DMS 273 treated with DMSO at 0.1 percent for 48 hours (cell line): ENCODE measurements around the gene MBP.

Source experiments
- DNase-seq: peaks from one replicate; lab custom pipeline; 2025; lab: John Stamatoyannopoulos, UW

Gene MBP

DNA sequence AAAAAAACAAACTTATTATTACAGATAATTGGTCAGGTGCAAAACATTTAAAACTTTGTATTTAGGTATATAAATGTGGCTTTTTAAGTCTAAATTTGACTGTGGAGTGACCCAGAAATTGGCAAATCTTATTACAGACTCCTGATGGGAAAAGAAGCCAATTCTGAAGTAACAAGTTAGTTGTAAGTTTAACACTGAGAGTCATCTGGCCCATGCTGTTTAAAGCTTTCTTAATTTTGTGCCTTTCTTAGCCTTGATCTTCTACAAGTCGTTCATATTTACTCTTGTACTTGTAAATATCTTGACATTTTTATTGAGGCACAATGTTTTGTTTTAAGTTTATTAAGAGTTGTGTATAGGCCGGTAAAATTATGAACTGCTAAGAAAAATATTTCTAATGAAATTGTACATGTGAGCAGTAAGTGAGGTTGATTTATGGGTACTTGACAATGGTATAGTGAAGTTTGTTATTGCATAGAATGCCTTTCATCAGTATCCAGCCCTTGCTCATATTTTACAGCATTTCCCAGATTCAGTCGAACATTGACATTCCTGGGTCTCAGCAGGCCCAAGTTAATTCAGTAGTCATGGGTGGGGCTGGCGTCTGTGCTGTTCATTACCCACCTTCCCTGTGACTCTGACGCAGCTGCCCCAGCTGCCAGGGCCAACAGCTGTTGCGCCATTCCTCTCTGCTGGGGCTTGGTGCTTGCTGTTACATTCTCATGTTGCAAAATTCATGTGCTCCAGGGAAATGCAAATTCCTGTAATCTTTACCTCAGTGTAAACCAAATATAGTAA, 188.8 kb downstream of the MBP start:
- no peak for DNase-seq

- DNase-seq: no peak
Measured at GRCh38 chr18:76941284-76941683, 191.3 kb downstream of the MBP start.

DNA sequence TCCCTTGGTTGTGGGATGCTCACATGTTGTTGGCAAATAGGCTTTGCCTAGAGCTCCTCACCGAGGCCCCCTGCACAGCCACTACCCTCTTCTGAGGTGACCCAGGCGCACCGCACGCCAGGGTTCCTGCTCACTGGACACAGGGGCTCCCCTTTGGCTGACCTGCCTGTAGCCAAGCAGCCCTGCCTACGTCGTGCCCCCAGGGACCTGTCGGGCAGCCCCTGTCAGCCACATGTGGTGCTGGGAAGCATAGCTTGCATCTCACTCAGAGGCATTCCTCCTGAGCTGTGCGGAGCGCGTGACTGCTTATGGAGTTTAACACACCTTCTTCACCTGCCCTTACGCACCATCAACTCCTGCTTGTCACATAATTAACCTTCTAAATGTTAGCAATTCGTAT, 194.0 kb downstream of the MBP start:
- no peak for DNase-seq

DNA sequence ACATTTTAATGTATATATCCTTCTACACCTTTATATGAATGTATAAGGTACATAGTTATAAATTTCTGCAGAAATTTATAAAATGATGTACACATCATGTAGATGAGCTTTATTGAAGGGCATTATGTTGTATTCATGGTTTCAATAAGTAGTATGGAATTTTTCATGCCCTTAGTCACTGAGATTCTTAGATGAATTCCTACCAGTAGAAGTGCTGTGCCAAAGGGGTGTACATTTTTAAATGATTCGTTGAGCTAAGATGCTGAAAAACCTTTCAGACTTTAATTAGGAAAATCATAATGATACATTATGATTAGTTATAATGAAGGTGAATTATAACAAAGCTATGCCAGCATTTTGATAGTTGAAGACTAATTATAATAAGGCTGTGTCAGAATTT, 195.0 kb downstream of the MBP start:
- no peak for DNase-seq

GRCh38 chr18:76936877-76937276, 195.7 kb downstream of the MBP start:
- DNase-seq: no peak

- no peak for DNase-seq
Measured at GRCh38 chr18:76935722-76936337, 196.8 kb downstream of the MBP start.

- DNase-seq: no peak
Measured at GRCh38 chr18:76932026-76932819, 200.4 kb downstream of the MBP start.

DNA sequence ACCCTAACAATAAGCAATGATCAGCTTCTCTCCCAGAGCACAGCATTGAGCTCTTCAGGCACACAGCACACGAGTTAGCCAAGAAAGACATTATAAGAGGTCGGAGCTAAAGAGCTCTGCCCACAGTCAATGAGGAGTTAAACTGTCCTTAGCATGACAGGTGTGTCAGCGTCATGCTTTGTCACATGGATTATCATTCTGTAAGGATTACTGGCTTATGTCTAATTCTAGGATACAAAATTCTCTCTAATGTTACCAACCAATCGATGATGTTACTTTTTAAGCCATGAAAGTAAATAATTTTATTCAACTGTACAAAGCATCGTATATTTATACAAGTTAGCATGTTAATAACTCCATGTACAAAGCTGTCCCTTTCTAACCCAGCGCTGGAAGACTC, 201.4 kb downstream of the MBP start:
- DNase-seq: no peak
